H7 (cell line): Measurements from ENCODE around the gene SORCS2. TPM values are rescaled to one million over a fixed set of nuclear protein-coding genes. Genes with fewer than 3 reads are reported as not detected.

Experiments used
- DNase-seq: peaks from one replicate; pipeline ENCODE4 v3.0.0; 2012
- H3K27me3 ChIP-seq: 2 replicates; pipeline ENCODE4 v1.6.0; 2011; ENCODE audit warnings: mild to moderate bottlenecking, low read length; ENCODE audit not compliant: control insufficient read depth, insufficient read depth
- H3K36me3 ChIP-seq: replicated peaks from 2 replicates; pipeline ENCODE4 v1.5.1; 2011; ENCODE audit warnings: low read length; ENCODE audit not compliant: control insufficient read depth, insufficient read depth
- H3K4me3 ChIP-seq: 2 replicates; pipeline ENCODE4 v1.5.1; 2011; ENCODE audit warnings: low read depth, mild to moderate bottlenecking, control low read depth, low read length, moderate library complexity; ENCODE audit not compliant: insufficient read depth
- total RNA-seq: library from RNA; depleted of rRNA; stranded (reverse); fragments of >200 nt; shearing (Covaris generic); gene quantifications from 2 replicates; pipeline ENCODE4 v1.2.3, GENCODE V29; 2014

Gene SORCS2
- total RNA-seq, 1 experiment from 2014 or later = 2.0 TPM

DNA sequence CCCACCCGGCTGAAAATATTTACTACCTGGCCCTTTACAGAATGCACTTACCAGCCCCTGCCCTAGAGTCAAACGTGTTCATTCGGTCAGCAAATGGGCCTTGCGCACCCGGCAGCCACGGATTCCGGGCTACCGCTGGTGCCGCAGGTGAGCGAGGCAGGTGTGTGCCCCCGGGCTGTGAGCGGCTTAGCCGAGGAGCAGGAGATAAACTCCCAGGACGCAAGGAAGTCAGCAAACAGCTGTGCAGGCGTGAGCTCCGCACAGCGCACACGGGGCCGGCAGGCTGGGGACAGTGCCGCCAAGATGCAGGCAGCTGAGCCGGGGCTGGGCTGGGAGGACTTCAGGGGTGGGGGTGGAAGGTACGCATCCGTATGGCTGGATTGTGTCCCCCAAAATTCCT lies 453.6 kb downstream of the SORCS2 start:
- DNase-seq = no peak
- H3K4me3 ChIP-seq = no peak overlapping the region
- H3K36me3 ChIP-seq = no peaks in the 10 kb centered on the region
- H3K27me3 ChIP-seq = no peaks in the 10 kb centered on the region

DNA sequence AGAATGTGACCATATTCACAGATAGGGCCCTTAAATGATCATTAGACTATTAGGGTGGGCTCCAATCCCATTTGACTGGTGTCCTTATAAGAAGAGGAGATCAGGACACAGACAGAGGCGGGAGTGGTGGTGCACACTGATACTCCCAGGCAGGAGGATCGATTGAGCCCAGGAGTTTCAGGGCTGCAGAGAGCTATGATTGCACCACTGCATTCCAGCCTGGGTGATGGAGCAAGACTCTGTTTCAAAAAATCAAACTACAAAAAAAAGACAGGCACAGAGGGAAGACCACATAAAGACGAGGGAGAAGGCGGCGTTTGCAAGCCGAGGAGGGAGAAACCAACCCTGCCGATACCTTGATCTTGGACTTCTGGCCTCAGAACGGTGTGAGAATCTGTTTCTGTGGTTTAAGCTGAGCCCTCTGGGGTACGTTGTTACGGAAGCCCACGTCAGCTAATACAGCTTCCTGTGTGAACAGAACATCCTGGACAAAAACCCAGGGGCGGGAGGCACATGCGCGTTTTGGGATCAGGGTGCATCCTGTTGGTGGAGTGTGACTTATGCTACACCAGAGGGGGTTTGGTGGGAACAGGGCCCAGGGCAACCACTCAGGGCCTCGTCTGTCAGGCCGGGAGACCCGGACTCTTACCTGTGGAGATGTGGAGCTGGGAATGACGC lies 454.2 kb downstream of the SORCS2 start:
- DNase-seq = no peak
- Histone ChIP-seq H3K4me3 (no peak overlapping the region), H3K36me3 (no peaks in the 10 kb centered on the region), H3K27me3 (no peaks in the 10 kb centered on the region)

DNA sequence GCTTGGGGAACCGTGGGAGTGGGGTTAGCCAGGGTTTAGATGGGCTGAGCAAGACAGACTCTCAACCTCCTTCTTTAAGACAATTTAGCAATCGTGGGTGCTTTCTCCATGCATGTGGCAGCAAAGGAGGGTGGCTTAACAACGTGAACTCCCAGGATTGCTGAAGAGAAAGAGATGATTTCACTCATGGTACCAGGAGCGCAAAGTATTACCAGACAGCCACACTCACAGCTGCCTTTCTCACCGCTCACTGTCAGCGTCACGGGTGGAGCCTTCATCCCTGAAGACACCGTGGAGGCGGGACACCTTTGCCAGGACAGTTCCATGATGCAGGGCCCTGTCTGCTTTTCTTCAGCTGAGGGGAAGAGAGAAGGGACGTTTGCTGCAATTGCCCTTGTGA lies 454.8 kb downstream of the SORCS2 start:
- H3K27me3 ChIP-seq = no peaks in the 10 kb centered on the region
- no peak for DNase-seq
- H3K36me3 ChIP-seq = no peaks in the 10 kb centered on the region
- H3K4me3 ChIP-seq = no peak overlapping the region

DNA sequence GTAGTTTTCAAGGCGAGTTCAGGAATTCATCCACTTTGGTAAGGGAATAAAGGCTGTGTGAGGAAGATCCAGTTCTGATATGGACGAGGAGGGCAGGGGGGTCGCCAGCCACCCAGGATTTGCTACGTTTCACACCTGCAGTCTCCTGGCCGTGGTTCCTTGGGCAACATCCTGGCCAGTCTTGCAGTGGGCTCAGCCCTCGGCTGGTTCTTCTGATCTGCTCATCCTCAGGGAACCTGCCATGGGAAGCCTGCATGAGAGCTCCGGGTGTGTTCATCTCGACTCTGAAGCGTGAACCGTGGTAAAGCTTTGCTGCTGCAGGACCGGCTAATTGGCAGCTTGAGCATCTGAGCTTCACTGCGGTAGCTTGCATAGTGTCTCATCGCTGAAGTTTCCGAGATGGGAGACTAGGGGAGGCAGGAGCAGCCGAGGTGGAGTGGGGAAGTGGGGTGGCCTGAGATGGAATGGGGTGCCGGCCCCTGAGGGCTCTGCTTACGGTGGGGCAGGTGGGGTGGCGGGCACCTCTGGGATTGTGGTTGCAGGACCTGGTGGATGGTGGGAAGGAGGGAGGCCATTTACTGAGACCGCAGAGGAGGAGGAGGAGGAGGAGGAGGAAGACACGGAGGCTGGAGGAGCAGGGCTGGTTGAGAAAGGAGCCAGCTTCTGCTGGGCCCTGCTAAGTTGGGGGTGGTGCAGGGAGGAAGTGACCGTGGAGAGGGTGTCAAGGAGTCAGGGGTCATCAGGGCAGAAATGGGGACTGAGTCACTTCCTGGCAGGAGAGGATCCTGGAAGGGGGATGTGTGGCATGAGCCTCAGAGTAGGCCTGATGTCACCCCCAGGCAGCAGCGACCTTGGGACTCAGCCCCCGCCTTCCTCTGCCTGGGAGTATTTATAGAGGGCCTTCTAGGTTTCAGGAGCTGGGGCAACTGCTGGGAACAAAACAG lies 455.5 kb downstream of the SORCS2 start:
- no peak overlapping the region for H3K4me3 ChIP-seq
- DNase-seq = no peak
- H3K36me3 ChIP-seq = no peaks in the 10 kb centered on the region
- H3K27me3 ChIP-seq = no peaks in the 10 kb centered on the region

DNA sequence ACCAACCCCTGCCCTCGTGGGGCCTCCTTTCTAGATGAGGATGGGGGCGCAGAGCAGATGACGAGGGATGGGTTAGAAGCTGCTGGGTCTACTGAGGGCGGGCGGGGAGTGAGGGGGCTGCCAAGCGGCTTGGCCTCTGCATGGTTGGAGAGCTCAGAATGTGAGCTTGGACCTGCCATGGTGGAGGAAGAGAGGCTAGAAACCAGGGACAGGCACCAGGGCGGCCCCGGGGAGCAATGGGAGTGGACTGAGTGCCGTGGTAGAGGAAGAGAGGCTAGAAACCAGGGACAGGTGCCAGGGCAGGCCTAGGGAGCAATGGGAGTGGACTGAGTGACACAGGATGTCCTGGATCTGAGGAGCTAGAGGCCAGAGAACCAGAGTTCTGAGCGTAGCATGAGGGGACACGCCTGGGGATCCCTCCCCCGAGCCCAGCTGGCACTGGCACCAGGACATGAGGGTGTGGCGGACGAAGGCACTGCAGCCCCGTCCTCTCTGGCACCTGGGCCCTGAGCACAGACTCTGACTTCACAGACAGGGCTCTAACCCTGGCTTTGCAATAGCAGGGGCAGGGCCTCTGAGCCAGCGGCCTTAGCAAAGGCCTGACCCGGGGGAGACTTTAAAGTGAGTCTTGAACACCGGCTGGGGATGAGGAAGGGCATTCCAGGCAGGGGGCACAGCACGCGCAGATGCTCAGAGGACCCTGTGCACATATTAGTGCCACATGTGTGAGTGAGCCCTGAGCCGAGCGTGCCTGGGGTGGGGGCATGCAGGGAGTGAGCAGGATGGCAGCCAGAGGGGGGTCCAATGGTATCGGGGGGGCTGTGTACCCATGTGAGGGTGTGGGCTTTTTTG lies 456.4 kb downstream of the SORCS2 start:
- H3K36me3 ChIP-seq = no peaks in the 10 kb centered on the region
- DNase-seq = no peak
- no peaks in the 10 kb centered on the region for H3K27me3 ChIP-seq
- no peak overlapping the region for H3K4me3 ChIP-seq

DNA sequence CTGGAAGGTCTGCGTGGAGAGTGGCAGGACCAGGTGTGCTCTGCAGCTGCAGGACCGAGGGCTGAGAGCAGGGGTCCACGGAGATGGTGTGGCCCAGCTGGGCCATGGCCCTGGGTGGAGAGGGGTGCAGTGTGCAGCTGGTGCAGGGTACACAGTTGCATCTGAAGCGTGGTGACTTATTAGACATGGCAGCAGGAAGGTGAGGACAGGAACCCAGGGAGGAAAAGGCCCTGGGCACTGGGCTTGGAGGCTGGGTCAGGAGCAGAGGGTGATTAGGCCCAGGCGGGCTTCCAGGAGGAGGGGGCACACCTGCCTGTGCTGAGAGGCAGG lies 457.0 kb downstream of the SORCS2 start:
- DNase-seq = no peak
- H3K4me3 ChIP-seq = no peak overlapping the region
- H3K27me3 ChIP-seq = no peaks in the 10 kb centered on the region
- no peaks in the 10 kb centered on the region for H3K36me3 ChIP-seq

DNA sequence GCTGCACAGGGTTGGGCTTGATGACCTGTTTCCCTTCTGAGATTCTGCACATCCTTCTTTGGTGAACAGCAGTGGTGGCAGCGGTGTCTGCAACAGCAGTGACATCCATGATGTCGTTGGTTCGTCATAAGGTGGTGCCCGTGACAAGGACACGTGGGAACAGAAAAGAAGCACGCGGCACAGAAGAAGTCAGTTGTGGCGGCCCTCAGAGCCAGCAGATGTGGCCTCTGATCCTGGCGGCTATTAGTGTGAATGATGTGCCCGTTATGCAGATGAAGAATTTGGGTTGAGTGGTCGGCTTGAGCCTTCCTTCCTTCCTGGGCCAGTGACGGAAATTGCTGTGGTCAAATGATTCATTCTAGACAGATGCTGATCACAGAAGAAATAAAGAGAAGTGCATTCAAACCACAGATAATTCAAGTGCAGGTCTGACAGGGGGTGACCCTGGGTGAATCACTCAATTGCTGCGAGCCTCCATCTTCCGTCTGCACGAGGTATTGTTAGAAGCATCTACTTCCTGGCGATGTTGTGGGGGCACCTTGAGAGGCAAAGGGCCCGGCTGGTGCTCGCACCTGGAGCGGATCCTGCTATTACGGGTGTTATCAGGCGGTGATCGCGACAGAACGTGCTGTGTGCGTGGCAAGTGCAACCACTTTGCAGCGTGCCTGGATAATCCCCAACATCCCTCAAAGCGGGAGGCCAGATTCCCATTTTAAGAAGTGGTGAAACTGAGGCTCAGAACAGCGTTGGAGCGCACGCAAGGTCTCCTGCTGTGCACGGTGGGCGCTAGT lies 457.6 kb downstream of the SORCS2 start:
- no peak for DNase-seq
- no peaks in the 10 kb centered on the region for H3K27me3 ChIP-seq
- H3K36me3 ChIP-seq = no peaks in the 10 kb centered on the region
- no peak overlapping the region for H3K4me3 ChIP-seq

DNA sequence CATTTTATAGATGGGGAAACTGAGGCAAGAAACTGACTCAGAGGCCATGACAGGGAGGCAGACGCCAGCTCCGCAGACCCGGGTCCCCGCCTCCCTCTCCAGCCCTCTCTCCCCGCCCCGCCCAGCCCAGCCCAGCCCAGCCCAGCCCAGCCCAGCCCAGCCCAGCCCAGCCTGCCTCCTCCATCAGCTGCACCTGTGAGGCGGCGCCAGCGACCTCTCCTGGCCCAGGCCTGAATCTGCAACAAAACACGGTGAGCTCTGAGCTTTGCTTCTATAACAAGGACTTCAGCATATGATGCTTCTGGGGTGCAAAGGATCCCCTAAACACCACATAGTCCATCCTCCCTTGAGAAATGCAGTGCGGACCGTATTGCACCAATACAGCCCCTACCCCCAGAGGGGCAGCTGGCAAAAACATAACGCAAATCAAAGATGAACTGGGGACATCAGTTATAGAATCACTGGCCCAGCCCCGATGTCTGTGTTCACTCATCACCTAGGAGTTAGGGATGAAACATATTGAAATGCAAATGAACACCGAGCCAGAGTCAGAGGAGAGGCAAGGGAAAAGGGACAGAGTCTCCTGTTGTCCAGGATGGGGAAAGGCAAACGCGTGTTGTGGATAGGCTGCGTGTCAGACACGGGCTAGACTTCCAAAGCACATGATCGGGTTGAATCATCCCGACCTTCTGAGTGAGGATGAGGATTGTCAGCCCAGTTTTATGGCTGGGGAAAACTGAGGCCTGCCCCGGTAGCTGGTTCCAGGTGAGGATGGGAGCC lies 458.5 kb downstream of the SORCS2 start:
- Histone ChIP-seq H3K27me3 (no peaks in the 10 kb centered on the region), H3K36me3 (no peaks in the 10 kb centered on the region), H3K4me3 (no peak overlapping the region)
- DNase-seq = peak; percentile 96

DNA sequence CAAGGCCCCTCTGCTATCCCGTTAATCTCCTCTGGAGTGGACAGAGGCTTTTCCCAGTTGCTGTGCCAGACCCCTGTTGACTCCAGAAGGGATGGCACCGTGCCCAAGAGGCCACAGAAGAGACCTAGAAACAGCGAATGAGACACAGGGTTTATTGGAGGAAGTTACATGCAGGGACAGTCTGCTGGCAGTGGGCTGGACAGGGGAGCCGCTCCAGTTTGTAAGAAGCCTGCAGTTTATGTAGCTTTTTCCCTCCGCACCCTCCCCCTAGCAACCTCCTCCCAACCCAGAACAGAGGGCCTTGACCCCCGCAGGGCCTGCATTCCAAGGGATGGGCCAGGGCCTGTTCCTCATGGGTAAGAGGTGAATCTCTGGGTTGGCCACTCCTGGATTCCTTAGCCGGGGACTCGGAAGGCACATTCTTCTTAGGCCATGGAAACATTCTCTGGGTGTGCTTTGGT lies 459.2 kb downstream of the SORCS2 start:
- no peak overlapping the region for H3K4me3 ChIP-seq
- H3K27me3 ChIP-seq = no peaks in the 10 kb centered on the region; the same call in 1 of the 2 replicates
- DNase-seq = peak; percentile 81

DNA sequence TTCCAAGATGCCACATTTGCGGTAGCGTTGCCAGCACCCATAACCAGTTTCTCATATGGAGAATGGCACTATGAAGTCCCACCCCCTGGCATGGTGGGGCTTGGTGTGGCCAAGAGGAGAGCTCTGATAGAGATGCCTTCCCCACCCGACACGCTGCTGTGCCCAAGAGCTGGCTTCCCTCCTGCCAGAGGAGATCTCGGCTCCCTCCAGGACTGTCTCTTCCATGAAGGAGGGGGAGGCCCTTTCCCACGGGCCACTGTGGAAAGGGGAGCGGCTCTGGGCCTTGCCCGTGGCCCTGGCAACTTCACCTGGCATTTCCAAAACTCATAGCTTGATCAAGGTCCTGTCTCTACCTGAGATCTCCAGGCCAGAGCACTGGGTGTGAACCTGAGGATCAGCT lies 459.7 kb downstream of the SORCS2 start:
- DNase-seq = no peak
- Histone ChIP-seq H3K4me3 (no peak overlapping the region), H3K27me3 (no peaks in the 10 kb centered on the region; the same call in 1 of the 2 replicates), H3K36me3 (no peaks in the 10 kb centered on the region)

More for the DNA sequence above, 459.2 kb downstream of the SORCS2 start:
- H3K36me3 ChIP-seq = no peaks in the 10 kb centered on the region

DNA sequence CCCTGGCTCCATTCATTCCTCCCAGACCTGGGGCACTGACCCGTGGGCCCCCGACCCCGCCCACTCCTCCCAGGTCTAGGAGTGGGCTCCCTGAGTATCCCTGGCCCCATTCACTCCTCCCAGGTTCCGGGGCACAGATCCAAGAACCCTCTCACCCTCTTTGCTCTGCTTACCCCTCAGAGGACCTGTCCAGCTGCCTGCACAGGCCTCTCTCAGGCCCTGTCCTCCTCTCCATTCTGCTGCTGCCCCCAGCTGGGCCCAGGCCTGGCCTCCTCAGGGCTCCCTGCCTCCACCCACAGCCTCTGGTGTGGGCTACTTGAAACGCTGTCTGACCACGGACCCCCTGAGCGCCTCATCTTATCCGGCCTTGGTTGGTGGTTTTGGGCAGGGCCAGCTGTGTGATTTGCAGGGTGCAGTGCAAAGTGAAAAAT lies 460.1 kb downstream of the SORCS2 start:
- Histone ChIP-seq H3K27me3 (no peaks in the 10 kb centered on the region; the same call in 1 of the 2 replicates), H3K4me3 (no peak overlapping the region), H3K36me3 (no peaks in the 10 kb centered on the region)
- DNase-seq = no peak

DNA sequence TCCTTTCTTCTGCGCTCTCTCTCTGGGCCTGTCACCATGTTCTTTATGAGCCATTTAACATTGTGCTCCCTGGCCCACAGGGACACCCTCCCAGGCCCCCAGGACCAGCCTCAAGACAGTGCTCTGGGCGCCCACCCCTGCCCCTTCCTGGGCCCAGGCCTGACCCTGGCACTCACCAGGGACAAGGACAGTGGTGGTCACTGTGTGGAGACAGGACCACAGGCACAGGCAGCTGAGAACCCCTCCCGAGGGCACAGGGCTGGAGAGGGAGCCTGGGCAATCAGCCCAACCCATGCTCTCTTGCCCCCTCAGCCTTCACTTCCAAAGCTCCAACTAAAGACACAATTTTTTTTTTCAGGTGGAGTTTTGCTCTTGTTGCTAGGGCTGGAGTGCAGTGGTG lies 460.6 kb downstream of the SORCS2 start:
- no peaks in the 10 kb centered on the region for H3K36me3 ChIP-seq
- no peak for DNase-seq
- no peak overlapping the region for H3K4me3 ChIP-seq
- H3K27me3 ChIP-seq = no peaks in the 10 kb centered on the region; the same call in 1 of the 2 replicates
